IMR-90 (cell line): ENCODE results near the gene LNX1. TPM values are rescaled to one million over a fixed set of nuclear protein-coding genes. Genes with fewer than 3 reads are reported as not detected.

Experiments used
- ATAC-seq: fragments of 200-7000 bp; cut with Tn5 transposase; 2 replicates; pipeline ENCODE4 v1.9.1; 2020; ENCODE audit warnings: low read depth, mild to moderate bottlenecking, moderate library complexity
- BruUV-seq: library from RNA; stranded (reverse); fragments of 400-500 nt; replicated peaks from 2 replicates; lab custom pipeline; 2021; lab: Mats Ljungman, UMichigan
- CTCF ChIA-PET: fragments of 300-600 bp; formaldehyde crosslinking; extraction: SDS; loops from one replicate; lab custom pipeline; 2021; ENCODE audit warnings: antibody characterized with exemption; lab: Yijun Ruan, JAX
- POLR2A ChIA-PET: fragments of 300-600 bp; sonication (Branson Sonifier 250); formaldehyde crosslinking; loops from one replicate; lab custom pipeline; 2022; ENCODE audit warnings: antibody characterized with exemption; ENCODE audit not compliant: unreplicated experiment; lab: Charles Lee
- DNase-seq: peaks from one replicate; pipeline ENCODE4 v3.0.0; 2013
- H2AFZ ChIP-seq: replicated peaks from 2 replicates; pipeline ENCODE3; 2013; ENCODE audit warnings: low read length, mild to moderate bottlenecking; ENCODE audit not compliant: poor library complexity
- H2AK5ac ChIP-seq: 2 replicates; pipeline ENCODE4 v1.6.1; 2013; ENCODE audit warnings: low read depth, low read length, inconsistent platforms
- H2AK9ac ChIP-seq: replicated peaks from 2 replicates; pipeline ENCODE3; 2013; ENCODE audit warnings: mild to moderate bottlenecking, low read depth, low read length, moderate library complexity; ENCODE audit not compliant: poor library complexity
- H2BK120ac ChIP-seq: 2 replicates; pipeline ENCODE4 v1.6.1; 2013; ENCODE audit warnings: low read depth, low read length, inconsistent platforms
- H2BK15ac ChIP-seq: 3 replicates; pipeline ENCODE4 v1.6.1; 2013; ENCODE audit warnings: low read depth, low read length, inconsistent platforms
- H2BK20ac ChIP-seq: 2 replicates; pipeline ENCODE4 v1.6.1; 2013; ENCODE audit warnings: low read depth, mild to moderate bottlenecking, inconsistent platforms, low read length, moderate library complexity
- H2BK5ac ChIP-seq: 2 replicates; pipeline ENCODE4 v1.6.1; 2013; ENCODE audit warnings: mild to moderate bottlenecking, low read depth, low read length, inconsistent platforms; ENCODE audit not compliant: poor library complexity, severe bottlenecking
- H3K14ac ChIP-seq: replicated peaks from 2 replicates; pipeline ENCODE4 v1.6.1; 2013; ENCODE audit warnings: low read depth, low read length, inconsistent platforms
- H3K18ac ChIP-seq: 2 replicates; pipeline ENCODE4 v1.6.1; 2013; ENCODE audit warnings: low read depth, low read length, control low read depth
- H3K23ac ChIP-seq: 2 replicates; pipeline ENCODE4 v1.6.1; 2013; ENCODE audit warnings: low read depth, low read length, inconsistent platforms
- H3K27ac ChIP-seq: 2 replicates; pipeline ENCODE4 v1.5.1; 2013; ENCODE audit warnings: mild to moderate bottlenecking, control low read depth, low read length; ENCODE audit not compliant: insufficient read depth
- H3K27me3 ChIP-seq: 2 replicates; pipeline ENCODE4 v1.6.1; 2013; ENCODE audit warnings: low read length; ENCODE audit not compliant: control insufficient read depth, insufficient read depth
- H3K36me3 ChIP-seq: 2 replicates; pipeline ENCODE4 v1.6.1; 2013; ENCODE audit warnings: low read length, mixed read lengths; ENCODE audit not compliant: control insufficient read depth, insufficient read depth
- H3K4ac ChIP-seq: 2 replicates; pipeline ENCODE4 v1.6.1; 2013; ENCODE audit warnings: low read depth, low read length, inconsistent platforms
- H3K4me1 ChIP-seq: 2 replicates; pipeline ENCODE4 v1.6.1; 2013; ENCODE audit warnings: low read length, mixed read lengths; ENCODE audit not compliant: control insufficient read depth, insufficient read depth
- H3K4me2 ChIP-seq: 2 replicates; pipeline ENCODE4 v1.6.1; 2013; ENCODE audit warnings: low read depth, mild to moderate bottlenecking, control low read depth, low read length, moderate library complexity
- H3K4me3 ChIP-seq: 2 replicates; pipeline ENCODE4 v1.5.1; 2013; ENCODE audit warnings: low read depth, mild to moderate bottlenecking, control low read depth, low read length, moderate library complexity; ENCODE audit not compliant: insufficient read depth
- H3K56ac ChIP-seq: 2 replicates; pipeline ENCODE4 v1.6.1; 2013; ENCODE audit warnings: low read length, inconsistent platforms; ENCODE audit not compliant: insufficient read depth; ENCODE audit errors: extremely low read depth
- H3K79me1 ChIP-seq, 2 experiments: 2 replicates each; pipeline ENCODE4 v1.6.1; 2013; ENCODE audit warnings: low read length in 2 of 2, inconsistent platforms in 1 of 2, low read depth in 1 of 2
- H3K9ac ChIP-seq: 2 replicates; pipeline ENCODE4 v1.6.1; 2013; ENCODE audit warnings: low read depth, low read length, control low read depth
- H3K9me1 ChIP-seq: 2 replicates; pipeline ENCODE4 v1.6.1; 2013; ENCODE audit warnings: low read length, inconsistent platforms; ENCODE audit not compliant: insufficient read depth
- H3K9me3 ChIP-seq: 2 replicates; pipeline ENCODE4 v1.6.1; 2013; ENCODE audit warnings: low read length; ENCODE audit not compliant: control insufficient read depth, insufficient read depth
- H4K20me1 ChIP-seq: 2 replicates; pipeline ENCODE4 v1.6.1; 2013; ENCODE audit warnings: low read length, inconsistent platforms; ENCODE audit not compliant: insufficient read depth
- H4K5ac ChIP-seq: 2 replicates; pipeline ENCODE4 v1.6.1; 2013; ENCODE audit warnings: mild to moderate bottlenecking, low read depth, low read length, control low read depth
- H4K8ac ChIP-seq, 2 experiments: 2 replicates each; pipeline ENCODE4 v1.6.1; 2013; ENCODE audit warnings: low read depth in 2 of 2, low read length in 2 of 2, control low read depth in 1 of 2, inconsistent platforms in 1 of 2
- H4K91ac ChIP-seq: 2 replicates; pipeline ENCODE4 v1.6.1; 2013; ENCODE audit warnings: low read depth, low read length, inconsistent platforms; ENCODE audit not compliant: insufficient read depth
- CEBPB ChIP-seq: IDR thresholded peaks from 2 replicates; pipeline ENCODE4 v1.6.1; 2012; ENCODE audit warnings: low read depth, low read length, improper control_type of control experiment
- MAZ ChIP-seq: IDR thresholded peaks from 2 replicates; pipeline ENCODE4 v1.6.1; 2012; ENCODE audit warnings: low read depth, mild to moderate bottlenecking, low read length, improper control_type of control experiment, moderate library complexity, borderline replicate concordance
- SMC3 ChIP-seq: fragments of 150-350 bp; IDR thresholded peaks from 2 replicates; pipeline ENCODE4 v1.6.1; 2016; ENCODE audit warnings: low read depth, mild to moderate bottlenecking, antibody characterized with exemption, low read length, moderate library complexity
- WGBS, 2 experiments: methylation state at CpG; one replicate each; pipeline versions ENCODE4 v1.1.5 to v1.1.7; 2013; ENCODE audit warnings: missing lambda C conversion rate in 2 of 2; ENCODE audit not compliant: insufficient read length in 1 of 2; ENCODE audit errors: extremely low coverage in 2 of 2; 5-methylcytosine and 5-hydroxymethylcytosine counted together
- dilution Hi-C: fragments of 300-500 bp; cut with HindIII; formaldehyde crosslinking; loops from one replicate; pipeline ENCODE4 v1.14.3; 2018; ENCODE audit warnings: low sequenced_read_pairs; ENCODE audit not compliant: unreplicated experiment
- in situ Hi-C: fragments of 300-500 bp; cut with MboI; formaldehyde crosslinking; loops from 3 replicates; pipeline ENCODE4 v1.14.3; 2019; ENCODE audit warnings: low sequenced_read_pairs, inconsistent platforms, mixed read lengths
- intact Hi-C: fragments of 100-400 bp; cut with micrococcal nuclease; formaldehyde crosslinking; loops from 2 replicates; pipeline ENCODE4 v1.10.0; 2022
- polyA plus RNA-seq, 3 experiments: library from polyadenylated mRNA; depleted of rRNA; stranded (reverse); fragments of >200 nt; gene quantifications; 2 replicates each; pipeline ENCODE4 v1.2.3, GENCODE V29; 2012; ENCODE audit warnings: low replicate concordance in 1 of 3
- total RNA-seq: library from RNA; depleted of rRNA; stranded (reverse); fragments of >200 nt; gene quantifications from 2 replicates; pipeline ENCODE4 v1.2.3, GENCODE V29; 2012
- TF ChIP-seq, protein P1 (sequence below): conservative IDR thresholded peaks from 2 replicates; pipeline ENCODE4 v1.5.1; 2012; ENCODE audit warnings: mild to moderate bottlenecking, low read depth, low read length, improper control_type of control experiment
- TF ChIP-seq, protein P2 (sequence below): fragments of 150-350 bp; IDR thresholded peaks from 2 replicates; pipeline ENCODE4 v1.6.1; 2016; ENCODE audit warnings: low read depth, mild to moderate bottlenecking, low read length, moderate library complexity, borderline replicate concordance

LNX1 gene
- total and polyA plus RNA-seq, 2 of the 4 experiments (the other 2 are of a cell fraction), result 0.15 to 0.36 TPM

DNA sequence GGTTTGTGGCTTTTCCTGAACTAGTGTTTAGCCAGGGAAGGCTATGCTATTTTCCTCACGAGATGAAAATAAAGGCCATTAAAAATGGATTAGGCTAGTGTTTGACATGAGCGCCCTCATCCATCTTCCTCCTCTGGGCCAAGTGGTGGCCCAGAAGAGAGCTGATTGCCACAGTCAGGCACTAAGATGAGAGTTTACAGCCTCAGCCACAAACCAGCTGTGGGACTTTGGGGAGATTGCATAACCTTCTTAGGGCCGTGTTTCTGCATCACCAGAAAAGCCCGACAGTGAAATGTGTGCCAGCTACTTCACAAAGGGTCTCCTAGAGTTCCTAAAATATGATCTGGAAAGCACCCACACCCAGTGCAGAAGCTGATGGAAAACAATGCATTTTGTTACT, 42.3 kb upstream of the LNX1 start:
- TF ChIP-seq MAZ (no peak), SMC3 (no peak), CEBPB (peak; percentile 85)
- TF ChIP-seq, protein P1, sequence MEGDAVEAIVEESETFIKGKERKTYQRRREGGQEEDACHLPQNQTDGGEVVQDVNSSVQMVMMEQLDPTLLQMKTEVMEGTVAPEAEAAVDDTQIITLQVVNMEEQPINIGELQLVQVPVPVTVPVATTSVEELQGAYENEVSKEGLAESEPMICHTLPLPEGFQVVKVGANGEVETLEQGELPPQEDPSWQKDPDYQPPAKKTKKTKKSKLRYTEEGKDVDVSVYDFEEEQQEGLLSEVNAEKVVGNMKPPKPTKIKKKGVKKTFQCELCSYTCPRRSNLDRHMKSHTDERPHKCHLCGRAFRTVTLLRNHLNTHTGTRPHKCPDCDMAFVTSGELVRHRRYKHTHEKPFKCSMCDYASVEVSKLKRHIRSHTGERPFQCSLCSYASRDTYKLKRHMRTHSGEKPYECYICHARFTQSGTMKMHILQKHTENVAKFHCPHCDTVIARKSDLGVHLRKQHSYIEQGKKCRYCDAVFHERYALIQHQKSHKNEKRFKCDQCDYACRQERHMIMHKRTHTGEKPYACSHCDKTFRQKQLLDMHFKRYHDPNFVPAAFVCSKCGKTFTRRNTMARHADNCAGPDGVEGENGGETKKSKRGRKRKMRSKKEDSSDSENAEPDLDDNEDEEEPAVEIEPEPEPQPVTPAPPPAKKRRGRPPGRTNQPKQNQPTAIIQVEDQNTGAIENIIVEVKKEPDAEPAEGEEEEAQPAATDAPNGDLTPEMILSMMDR, result no peak
- TF ChIP-seq, protein P2, sequence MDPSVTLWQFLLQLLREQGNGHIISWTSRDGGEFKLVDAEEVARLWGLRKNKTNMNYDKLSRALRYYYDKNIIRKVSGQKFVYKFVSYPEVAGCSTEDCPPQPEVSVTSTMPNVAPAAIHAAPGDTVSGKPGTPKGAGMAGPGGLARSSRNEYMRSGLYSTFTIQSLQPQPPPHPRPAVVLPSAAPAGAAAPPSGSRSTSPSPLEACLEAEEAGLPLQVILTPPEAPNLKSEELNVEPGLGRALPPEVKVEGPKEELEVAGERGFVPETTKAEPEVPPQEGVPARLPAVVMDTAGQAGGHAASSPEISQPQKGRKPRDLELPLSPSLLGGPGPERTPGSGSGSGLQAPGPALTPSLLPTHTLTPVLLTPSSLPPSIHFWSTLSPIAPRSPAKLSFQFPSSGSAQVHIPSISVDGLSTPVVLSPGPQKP, result no peak
- Histone ChIP-seq H3K4ac (no peak overlapping the region), H3K27ac (no peak overlapping the region), H3K4me3 (no peak overlapping the region), H3K4me2 (no peak overlapping the region), H3K36me3 (no peaks in the 10 kb centered on the region), H2BK5ac (no peak overlapping the region), H2AK9ac (no peak overlapping the region), H4K5ac (no peak overlapping the region), H3K9ac (no peak overlapping the region), H4K91ac (no peak overlapping the region), H2BK20ac (no peak overlapping the region; the same call in 1 of the 2 replicates), H3K14ac (no peak overlapping the region; the same call in 1 of the 2 replicates), H3K79me1 (no peaks in the 10 kb centered on the region), H3K9me1 (no peaks in the 10 kb centered on the region), H2BK120ac (no peak overlapping the region), H3K4me1 (peaks cover 4% of the 10 kb centered on the region; the same call in 1 of the 2 replicates), H4K8ac (no peak overlapping the region), H4K20me1 (no peaks in the 10 kb centered on the region), H2BK15ac (no peak overlapping the region), H3K56ac (no peak overlapping the region), H2AFZ (no peak overlapping the region), H3K18ac (no peak overlapping the region), H3K9me3 (no peaks in the 10 kb centered on the region), H2AK5ac (no peak overlapping the region), H3K23ac (no peak overlapping the region), H3K27me3 (no peaks in the 10 kb centered on the region)
- CTCF ChIA-PET, result interaction anchor here (1.2 kb wide), 1 partner anchor 617 kb away, joined by 3 read pairs; no protein-coding TSS in a partner anchor
- no CpG with 5 or more reads among the region's 4 CpGs for WGBS, 2 experiments
- POLR2A ChIA-PET, result no interaction called here
- in situ Hi-C loops, result no loop called here
- BruUV-seq, result no TSS peak
- ATAC-seq, result peak; percentile 69
- intact Hi-C loops, result no loop called here
- DNase-seq, result peak; percentile 56
- dilution Hi-C loops, result no loop called here
